Activated CD4-positive, alpha-beta T cell treated with anti-CD3 and anti-CD28 coated beads for 1 hour (primary cell): ENCODE data around the gene TASL.
"Not testable (repeated sequence)": the region's sequence is repeated elsewhere in the genome, so short reads cannot be mapped to it uniquely, and the experiment has no call there.

Experiments used
- DNase-seq: peaks from one replicate; pipeline ENCODE4 v3.0.0-alpha.2; 2020

TASL gene

DNA sequence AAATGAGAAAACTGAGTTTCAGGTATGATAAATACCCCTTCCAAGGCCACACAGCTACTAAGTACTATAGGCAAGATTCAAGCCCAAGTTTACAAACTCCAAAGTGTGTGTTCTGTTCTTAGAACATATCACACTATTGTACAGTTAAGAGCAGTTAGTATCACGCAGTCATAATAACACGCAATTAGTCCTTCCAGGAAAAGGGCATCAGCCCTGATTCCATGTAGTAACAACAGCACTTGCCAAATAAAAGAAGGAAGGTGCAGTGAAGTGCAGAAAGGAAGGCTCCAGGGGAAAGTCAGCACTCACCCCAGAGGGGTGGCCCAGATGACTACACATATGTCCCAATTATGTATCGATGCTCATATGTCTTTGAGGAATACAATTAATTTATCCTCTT is 4.4 kb downstream of the TASL start:
- DNase-seq: no peak

DNA sequence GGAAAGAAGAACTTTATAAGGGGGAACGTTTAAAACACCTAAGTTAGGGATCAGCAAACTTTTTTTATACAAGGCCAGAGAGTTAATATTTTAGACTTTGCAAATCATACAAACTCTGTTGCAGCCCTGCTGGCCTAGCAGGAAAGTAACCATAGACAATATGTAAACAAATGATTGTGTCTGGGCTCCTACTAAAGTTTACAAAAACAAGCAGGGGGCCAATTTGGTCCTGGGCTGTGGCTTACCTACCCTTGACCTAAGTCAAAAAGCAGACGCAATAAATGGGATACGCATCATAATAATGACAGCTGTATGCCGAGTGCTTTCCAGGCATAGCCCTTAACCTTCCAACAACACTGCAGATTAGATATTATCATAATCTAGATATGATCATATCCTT is 4.9 kb downstream of the TASL start:
- DNase-seq: no peak

DNA sequence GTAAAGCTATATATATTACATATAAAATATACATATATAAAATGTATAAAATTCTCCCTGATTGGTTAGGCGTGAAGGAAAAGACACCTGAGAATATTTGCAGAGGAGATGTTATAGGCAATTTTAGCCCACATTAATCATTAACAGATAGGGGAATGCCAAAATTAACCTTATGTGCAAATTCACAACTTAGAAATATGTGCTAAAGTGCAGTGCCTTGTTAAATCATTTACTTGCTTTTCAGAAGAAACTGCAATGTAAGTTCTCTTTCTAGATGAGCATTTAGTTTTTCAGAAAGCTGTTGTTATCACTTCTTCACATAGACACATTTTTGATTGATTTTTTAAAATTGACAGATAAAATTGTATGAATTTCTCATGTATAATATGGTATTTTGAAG is 5.6 kb downstream of the TASL start:
- no peak for DNase-seq

DNA sequence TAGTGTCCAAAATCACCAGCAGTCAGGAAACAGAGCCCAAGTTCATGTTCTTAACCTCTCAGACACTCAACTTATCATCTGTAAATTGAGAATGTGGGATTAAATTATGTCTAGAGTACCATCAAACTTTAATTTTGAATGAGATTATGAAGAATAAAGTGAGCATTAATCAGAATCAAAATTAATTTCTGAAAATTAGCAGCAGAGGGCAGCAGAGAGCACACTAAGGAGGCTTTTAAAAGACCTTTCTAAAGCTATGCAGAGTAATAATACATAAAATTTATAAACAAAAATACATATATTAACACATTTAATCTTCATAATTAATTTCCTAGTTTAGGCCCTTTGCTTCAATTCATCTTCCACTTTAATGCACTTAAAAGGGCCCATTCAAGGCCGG is 7.1 kb downstream of the TASL start:
- no peak for DNase-seq

DNA sequence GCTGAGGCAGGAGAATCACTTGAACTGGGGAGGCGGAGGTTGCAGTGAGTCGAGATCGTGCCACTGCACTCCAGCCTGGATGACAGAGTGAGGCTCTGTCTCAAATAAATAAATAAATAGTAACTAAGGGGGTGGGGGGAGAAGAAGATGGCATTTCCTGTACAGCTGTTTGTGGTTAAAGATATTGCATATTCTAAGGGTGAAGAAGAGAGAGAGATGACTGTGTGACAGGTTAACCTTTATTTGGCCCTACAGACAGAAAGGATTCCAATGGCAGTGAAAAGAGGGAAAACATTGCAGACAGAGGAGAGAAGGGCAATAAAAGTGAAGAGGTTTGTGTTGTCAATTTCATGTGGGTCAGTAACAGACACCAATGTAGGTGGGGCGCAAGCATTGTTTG is 9.4 kb downstream of the TASL start:
- no peak for DNase-seq

DNA sequence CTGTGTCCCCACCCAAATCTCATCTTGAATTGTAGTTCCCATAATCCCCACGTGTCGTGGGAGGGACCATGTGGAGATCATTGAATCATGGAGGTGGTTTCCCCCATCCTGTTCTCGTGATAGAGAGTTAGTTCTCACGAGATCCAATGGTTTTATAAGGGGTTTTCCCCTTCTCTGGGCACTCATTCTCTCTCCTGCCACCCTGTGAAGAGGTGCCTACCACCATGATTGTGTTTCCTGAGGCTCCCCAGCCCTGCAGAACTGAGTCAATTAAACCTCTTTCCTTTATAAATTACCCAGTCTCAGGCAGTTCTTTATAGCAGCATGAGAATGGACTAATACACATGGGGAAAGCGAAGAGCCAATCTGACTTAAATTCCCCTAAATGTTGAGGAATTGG is 14.5 kb downstream of the TASL start:
- DNase-seq: not testable (repeated sequence)

DNA sequence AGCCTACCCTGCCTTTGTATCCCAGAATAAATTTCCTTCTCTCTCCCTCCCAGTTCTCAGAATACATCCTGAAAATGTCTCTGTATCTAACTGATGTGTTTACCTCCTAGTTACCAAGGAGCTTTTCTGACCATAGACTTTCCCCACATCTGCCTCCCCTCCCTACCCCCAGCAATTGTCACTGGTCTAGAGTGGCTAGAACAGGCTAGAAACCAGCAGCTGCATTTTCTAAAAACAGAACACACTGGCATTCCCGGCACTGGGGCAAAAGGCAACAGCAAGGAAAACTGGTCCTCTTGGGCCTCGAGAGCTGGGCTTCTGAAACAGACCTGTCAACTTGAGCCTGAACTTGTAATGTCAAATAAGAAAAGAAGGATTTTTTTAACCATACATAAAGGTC is 16.4 kb downstream of the TASL start:
- no peak for DNase-seq

DNA sequence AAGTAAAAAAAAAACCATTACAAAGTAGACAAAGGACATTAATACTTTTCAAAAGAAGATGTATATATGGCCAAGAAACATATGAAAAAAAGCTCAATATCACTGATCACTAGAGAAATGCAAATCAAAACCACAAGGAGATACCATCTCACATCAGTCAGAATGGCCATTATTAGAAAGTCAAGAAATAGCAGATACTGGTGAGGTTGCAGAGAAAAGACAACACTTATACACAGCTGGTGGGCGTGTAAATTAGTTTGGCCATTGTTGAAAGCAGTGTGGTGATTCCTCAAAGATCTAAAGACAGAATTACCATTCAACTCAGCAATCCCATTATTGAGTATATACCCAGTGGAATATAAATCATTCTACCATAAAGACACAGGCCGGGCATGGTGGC is 39.3 kb downstream of the TASL start:
- no peak for DNase-seq

DNA sequence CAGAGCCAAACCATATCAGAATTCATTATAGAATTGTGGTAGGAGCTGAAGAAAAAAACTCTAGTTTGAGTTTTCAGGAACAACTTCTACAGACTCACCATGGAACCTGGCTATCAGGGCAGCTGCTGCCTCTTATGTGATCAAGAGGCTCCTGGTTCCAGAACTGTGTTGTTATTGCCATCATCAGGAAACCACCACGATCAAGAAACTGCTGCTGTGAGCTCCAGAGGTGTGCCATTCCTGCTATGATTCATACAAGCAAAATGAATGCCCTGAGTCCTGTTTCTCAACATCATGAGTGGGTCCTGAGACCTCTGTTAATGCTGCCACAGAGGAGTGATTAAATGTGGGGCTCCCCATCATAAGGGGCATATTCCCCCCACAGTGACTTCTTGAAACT is 43.7 kb downstream of the TASL start:
- no peak for DNase-seq

DNA sequence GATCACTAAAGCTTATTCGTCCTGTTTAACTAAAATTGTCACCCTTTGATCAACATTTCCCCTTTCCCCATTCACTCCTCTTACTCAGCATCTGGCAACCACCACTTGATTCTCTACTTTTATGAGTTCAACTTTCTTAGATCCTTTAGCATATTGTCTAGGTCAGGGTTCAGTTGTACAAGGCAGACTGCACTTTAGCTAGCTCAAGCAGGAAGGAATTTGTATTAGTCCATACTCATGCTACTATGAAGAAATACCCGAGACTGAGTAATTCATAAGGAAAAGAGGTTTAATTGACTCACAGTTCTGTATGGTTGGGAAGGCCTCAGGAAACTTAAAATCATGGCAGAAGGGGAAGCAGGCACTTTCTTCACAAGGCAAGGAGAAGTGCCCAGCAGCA is 44.3 kb downstream of the TASL start:
- no peak for DNase-seq

DNA sequence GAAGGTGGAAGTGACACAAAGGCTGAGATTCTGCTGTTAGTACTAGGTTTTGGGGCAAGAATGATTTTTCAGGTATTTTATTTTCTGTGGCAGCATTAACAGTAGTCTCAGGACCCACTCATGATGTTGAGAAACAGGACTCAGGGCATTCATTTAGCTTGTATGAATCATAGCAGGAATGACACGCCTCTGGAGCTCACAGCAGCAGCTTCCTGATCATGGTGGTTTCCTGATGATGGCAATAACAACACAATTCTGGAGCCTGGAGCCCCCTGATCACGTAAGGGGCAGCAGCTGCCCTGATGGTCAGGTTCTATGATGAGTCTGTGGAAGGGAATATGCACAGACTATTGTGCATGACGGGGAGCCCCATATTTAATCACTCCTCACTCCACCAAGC is 47.0 kb downstream of the TASL start:
- no peak for DNase-seq

DNA sequence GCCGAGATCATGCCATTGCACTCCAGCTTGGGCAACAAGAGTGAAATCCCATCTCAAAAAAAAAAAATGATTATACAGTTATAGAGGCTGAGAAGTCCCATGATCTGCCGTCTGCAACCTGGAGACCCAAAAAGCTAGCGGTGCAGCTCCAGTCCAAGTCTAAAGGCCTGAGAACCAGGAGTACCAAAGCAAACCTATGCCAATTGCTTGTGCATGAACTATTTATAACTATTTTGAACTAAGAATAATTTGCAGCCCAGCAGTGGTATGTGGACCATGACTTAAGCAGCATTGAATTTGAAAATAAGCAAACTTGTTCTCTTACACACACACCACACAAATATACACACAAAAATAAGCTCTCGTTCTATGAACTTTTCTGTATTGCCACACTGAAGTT is 51.8 kb downstream of the TASL start:
- no peak for DNase-seq

DNA sequence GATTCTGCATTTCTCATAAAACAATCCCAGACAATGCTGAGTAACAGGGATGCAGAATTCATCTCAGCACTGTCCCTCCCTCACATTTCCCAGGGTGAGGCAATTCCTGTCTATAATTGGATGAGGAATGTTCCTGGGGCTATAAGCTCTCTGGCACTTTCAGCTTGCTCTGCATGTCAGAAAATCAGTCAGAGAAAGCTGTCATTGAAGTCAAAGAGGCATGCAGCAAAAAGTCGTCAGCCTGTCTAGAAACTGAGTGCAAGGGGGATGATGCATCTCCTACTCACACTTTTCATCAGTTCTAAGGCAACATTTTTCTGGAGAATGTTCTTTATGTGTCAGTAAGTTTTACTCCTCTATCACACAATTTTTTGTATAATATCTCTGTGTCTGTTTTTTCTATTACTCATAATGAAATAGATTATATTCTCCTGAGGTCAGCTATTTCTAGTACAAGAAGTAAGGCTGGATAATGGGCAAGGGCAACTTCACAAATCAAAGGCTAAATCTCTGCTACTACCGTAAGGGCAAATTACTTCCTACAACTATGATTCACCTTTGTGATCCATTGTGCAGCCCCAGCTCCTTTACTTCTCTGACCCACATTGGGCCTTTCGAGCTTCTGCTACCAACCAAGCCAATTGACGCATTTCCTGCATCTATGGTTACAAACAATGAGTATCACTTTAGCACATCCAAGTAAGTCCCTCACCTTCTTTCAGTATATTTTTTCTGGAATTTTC is 56.0 kb downstream of the TASL start:
- DNase-seq: no peak

DNA sequence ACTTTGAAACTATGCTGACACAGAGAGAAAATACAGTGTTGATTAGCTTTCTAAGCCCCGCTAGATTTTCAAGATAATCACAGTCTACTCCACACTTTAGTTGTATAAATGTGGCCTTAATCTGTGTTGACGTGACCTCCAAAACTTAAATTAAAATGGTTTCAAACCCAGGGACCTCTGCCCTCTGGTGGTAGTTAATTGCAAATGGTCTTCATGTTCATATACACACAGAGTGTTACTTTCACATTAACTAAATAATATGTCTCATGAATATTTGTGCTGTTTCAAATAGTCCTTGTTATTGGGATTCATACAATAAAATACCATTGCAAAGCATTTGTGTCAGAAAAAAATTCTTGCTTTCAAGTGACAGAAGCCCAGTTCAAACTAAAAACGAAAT is 64.3 kb downstream of the TASL start:
- DNase-seq: no peak
